CD4-positive, alpha-beta T cell (primary cell): ENCODE results near the gene CLEC18A. TPM values are rescaled to one million over a fixed set of nuclear protein-coding genes. Genes with fewer than 3 reads are reported as not detected.

ENCODE experiments used
- ATAC-seq: fragments of 200-7000 bp; cut with Tn5 transposase; one replicate; pipeline ENCODE4 v1.10.0; 2022; ENCODE audit warnings: mild to moderate bottlenecking; ENCODE audit not compliant: poor library complexity
- CTCF ChIA-PET: fragments of 350-600 bp; sonication (Branson Sonifier 250); formaldehyde crosslinking; loops from one replicate; lab custom pipeline; 2021; ENCODE audit warnings: antibody characterized with exemption, inconsistent platforms; lab: Charles Lee
- POLR2A ChIA-PET: fragments of 350-600 bp; sonication (Branson Sonifier 250); formaldehyde crosslinking; loops from one replicate; lab custom pipeline; 2021; ENCODE audit warnings: antibody characterized with exemption, inconsistent platforms; lab: Charles Lee
- DNase-seq, 14 experiments: peaks; one replicate each; pipeline ENCODE4 v3.0.0-alpha.2; 2013 to 2020; ENCODE audit warnings: mixed read lengths in 2 of 14
- H3K27ac ChIP-seq, 2 donors: one replicate each; pipeline versions ENCODE4 v1.5.1 to v1.7.0; 2013; ENCODE audit warnings: low read length in 2 of 2, low read depth in 1 of 2, mild to moderate bottlenecking in 1 of 2
- H3K27me3 ChIP-seq, 2 experiments: 1 replicate in 1 of 2; 2 replicates in 1 of 2; pipeline versions ENCODE4 v1.6.1 to v1.7.0; 2013; ENCODE audit warnings: low read length in 2 of 2, control low read depth in 1 of 2, mild to moderate bottlenecking in 1 of 2, moderate library complexity in 1 of 2; ENCODE audit not compliant: insufficient read depth in 2 of 2, control insufficient read depth in 1 of 2
- H3K36me3 ChIP-seq: one replicate; pipeline ENCODE4 v1.6.1; 2013; ENCODE audit warnings: low read length, control low read depth; ENCODE audit not compliant: insufficient read depth
- H3K4me1 ChIP-seq: one replicate; pipeline ENCODE4 v1.6.1; 2013; ENCODE audit warnings: low read length, control low read depth; ENCODE audit not compliant: insufficient read depth
- H3K4me3 ChIP-seq: one replicate; pipeline ENCODE4 v1.5.1; 2013; ENCODE audit warnings: mild to moderate bottlenecking, low read length, moderate library complexity
- H3K9me3 ChIP-seq, 2 experiments: 1 replicate in 1 of 2; 2 replicates in 1 of 2; pipeline versions ENCODE4 v1.6.1 to v1.7.0; 2013; ENCODE audit warnings: low read length in 2 of 2, mild to moderate bottlenecking in 2 of 2, control low read depth in 1 of 2, moderate library complexity in 1 of 2; ENCODE audit not compliant: control insufficient read depth in 1 of 2, insufficient read depth in 1 of 2
- H3K27ac Mint-ChIP-seq: one replicate; pipeline ENCODE4 v1.8.0; 2020; ENCODE audit warnings: mixed read lengths
- H3K27me3 Mint-ChIP-seq: one replicate; pipeline ENCODE4 v1.8.0; 2021; ENCODE audit warnings: mixed read lengths
- H3K36me3 Mint-ChIP-seq: one replicate; pipeline ENCODE4 v1.8.0; 2021; ENCODE audit warnings: low read depth, mixed read lengths
- H3K4me1 Mint-ChIP-seq: one replicate; pipeline ENCODE4 v1.8.0; 2021; ENCODE audit warnings: low read depth, mixed read lengths
- H3K4me3 Mint-ChIP-seq: one replicate; pipeline ENCODE4 v1.8.0; 2020; ENCODE audit warnings: mild to moderate bottlenecking, mixed read lengths
- H3K9me3 Mint-ChIP-seq: one replicate; pipeline ENCODE4 v1.8.0; 2020; ENCODE audit warnings: mixed read lengths
- CTCF ChIP-seq: fragments of 200-600 bp; IDR thresholded peaks from one replicate; pipeline ENCODE4 v1.8.0; 2022; ENCODE audit warnings: antibody characterized with exemption, mild to moderate bottlenecking
- intact Hi-C, 2 experiments: fragments of 100-400 bp; cut with DNase I in 1 of 2; cut with micrococcal nuclease in 1 of 2; formaldehyde crosslinking; loops; one replicate each; pipeline versions ENCODE4 v1.15.1 to v1.9.0; 2023 to 2025; cut with DNase I, micrococcal nuclease
- total RNA-seq, 174 experiments: library from RNA in 2 of 174; stranded (reverse) in 2 of 174; gene quantifications; one replicate each; pipeline ENCODE4 v1.2.3 and lab custom pipeline; 2021 to 2026

The CLEC18A gene
- total RNA-seq, 2 experiments from 2014 or later = 1.3 to 1.7 TPM

GRCh38 chr16:69935278-69935711, 15.8 kb upstream of the CLEC18A start:
- no peak overlapping the region for H3K27ac Mint-ChIP-seq
- H3K4me3 Mint-ChIP-seq = no peak overlapping the region
- ATAC-seq = no peak
- Histone ChIP-seq H3K4me1 (no peaks in the 10 kb centered on the region), H3K4me3 (no peak overlapping the region), H3K36me3 (peaks cover 91% of the 10 kb centered on the region), H3K9me3 (no peaks in the 10 kb centered on the region), H3K27me3 (no peaks in the 10 kb centered on the region), H3K27ac (no peak overlapping the region)
- intact Hi-C loops = loop anchor here (10.0 kb wide), 2 partner anchors 140 to 540 kb away; no protein-coding TSS in a partner anchor
- ChIA-PET CTCF (no interaction called here), POLR2A (no interaction called here)
- no peak for TF ChIP-seq CTCF
- H3K4me1 Mint-ChIP-seq = no peaks in the 10 kb centered on the region
- peaks cover 92% of the 10 kb centered on the region for H3K36me3 Mint-ChIP-seq
- no peaks in the 10 kb centered on the region for H3K27me3 Mint-ChIP-seq
- no peaks in the 10 kb centered on the region for H3K9me3 Mint-ChIP-seq
- no peak for DNase-seq

GRCh38 chr16:69935740-69936139, 15.4 kb upstream of the CLEC18A start:
- H3K4me1 ChIP-seq = no peaks in the 10 kb centered on the region
- POLR2A ChIA-PET = no interaction called here
- TF ChIP-seq CTCF = no peak
- H3K4me3 ChIP-seq = no peak overlapping the region
- no peaks in the 10 kb centered on the region for H3K9me3 ChIP-seq
- DNase-seq (no peak), ATAC-seq (no peak)
- CTCF ChIA-PET = no interaction called here
- Mint-ChIP-seq H3K27ac (no peak overlapping the region), H3K4me1 (no peaks in the 10 kb centered on the region), H3K36me3 (peaks cover 94% of the 10 kb centered on the region), H3K27me3 (no peaks in the 10 kb centered on the region), H3K4me3 (no peak overlapping the region), H3K9me3 (no peaks in the 10 kb centered on the region)
- H3K36me3 ChIP-seq = peaks cover 95% of the 10 kb centered on the region
- intact Hi-C loops = loop anchor here (10.0 kb wide), 2 partner anchors 141 to 541 kb away; no protein-coding TSS in a partner anchor
- no peaks in the 10 kb centered on the region for H3K27me3 ChIP-seq
- H3K27ac ChIP-seq = no peak overlapping the region

DNA sequence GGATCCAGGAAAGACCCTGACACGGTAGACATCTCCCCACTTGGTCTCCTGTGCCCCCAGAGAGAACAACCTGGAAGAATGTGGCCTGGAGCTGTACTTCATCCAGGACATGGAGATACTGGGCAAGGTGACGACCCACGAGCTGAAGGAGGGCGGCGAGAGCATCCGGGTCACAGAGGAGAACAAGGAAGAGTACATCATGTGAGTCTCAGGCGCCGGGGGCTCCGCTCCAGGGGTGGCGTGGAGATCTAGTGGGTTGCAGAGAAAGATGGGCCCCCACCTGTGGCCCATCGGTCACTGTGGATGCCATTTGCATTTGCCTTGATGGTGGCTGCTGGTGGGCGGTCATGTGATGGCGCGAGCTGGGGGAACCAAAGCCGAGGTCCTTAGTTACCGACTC, 14.9 kb upstream of the CLEC18A start:
- Mint-ChIP-seq H3K27me3 (no peaks in the 10 kb centered on the region), H3K4me3 (no peak overlapping the region), H3K36me3 (peaks cover 95% of the 10 kb centered on the region), H3K9me3 (no peaks in the 10 kb centered on the region), H3K4me1 (no peaks in the 10 kb centered on the region), H3K27ac (no peak overlapping the region)
- no peak for TF ChIP-seq CTCF
- H3K4me3 ChIP-seq = no peak overlapping the region
- ChIA-PET POLR2A (no interaction called here), CTCF (no interaction called here)
- intact Hi-C loops = loop anchor here (10.0 kb wide), 2 partner anchors 141 to 541 kb away; no protein-coding TSS in a partner anchor
- no peak overlapping the region for H3K27ac ChIP-seq
- H3K27me3 ChIP-seq = no peaks in the 10 kb centered on the region
- H3K4me1 ChIP-seq = no peaks in the 10 kb centered on the region
- H3K9me3 ChIP-seq = no peaks in the 10 kb centered on the region
- ATAC-seq (no peak), DNase-seq (no peak)
- peaks cover 90% of the 10 kb centered on the region for H3K36me3 ChIP-seq
